IMR-90 (cell line): ENCODE measurements around the gene ZNF786. TPM values are rescaled to one million over a fixed set of nuclear protein-coding genes. Genes with fewer than 3 reads are reported as not detected.

ENCODE experiments used
- ATAC-seq: fragments of 200-7000 bp; cut with Tn5 transposase; 2 replicates; pipeline ENCODE4 v1.9.1; 2020; ENCODE audit warnings: low read depth, mild to moderate bottlenecking, moderate library complexity
- BruUV-seq: library from RNA; stranded (reverse); fragments of 400-500 nt; replicated peaks from 2 replicates; lab custom pipeline; 2021; lab: Mats Ljungman, UMichigan
- CTCF ChIA-PET: fragments of 300-600 bp; formaldehyde crosslinking; extraction: SDS; loops from one replicate; lab custom pipeline; 2021; ENCODE audit warnings: antibody characterized with exemption; lab: Yijun Ruan, JAX
- POLR2A ChIA-PET: fragments of 300-600 bp; sonication (Branson Sonifier 250); formaldehyde crosslinking; loops from one replicate; lab custom pipeline; 2022; ENCODE audit warnings: antibody characterized with exemption; ENCODE audit not compliant: unreplicated experiment; lab: Charles Lee
- DNase-seq: peaks from one replicate; pipeline ENCODE4 v3.0.0; 2013
- H2AFZ ChIP-seq: replicated peaks from 2 replicates; pipeline ENCODE3; 2013; ENCODE audit warnings: low read length, mild to moderate bottlenecking; ENCODE audit not compliant: poor library complexity
- H2AK5ac ChIP-seq: 2 replicates; pipeline ENCODE4 v1.6.1; 2013; ENCODE audit warnings: low read depth, low read length, inconsistent platforms
- H2AK9ac ChIP-seq: replicated peaks from 2 replicates; pipeline ENCODE3; 2013; ENCODE audit warnings: mild to moderate bottlenecking, low read depth, low read length, moderate library complexity; ENCODE audit not compliant: poor library complexity
- H2BK120ac ChIP-seq: 2 replicates; pipeline ENCODE4 v1.6.1; 2013; ENCODE audit warnings: low read depth, low read length, inconsistent platforms
- H2BK15ac ChIP-seq: 3 replicates; pipeline ENCODE4 v1.6.1; 2013; ENCODE audit warnings: low read depth, low read length, inconsistent platforms
- H2BK20ac ChIP-seq: 2 replicates; pipeline ENCODE4 v1.6.1; 2013; ENCODE audit warnings: low read depth, mild to moderate bottlenecking, inconsistent platforms, low read length, moderate library complexity
- H2BK5ac ChIP-seq: 2 replicates; pipeline ENCODE4 v1.6.1; 2013; ENCODE audit warnings: mild to moderate bottlenecking, low read depth, low read length, inconsistent platforms; ENCODE audit not compliant: poor library complexity, severe bottlenecking
- H3K14ac ChIP-seq: replicated peaks from 2 replicates; pipeline ENCODE4 v1.6.1; 2013; ENCODE audit warnings: low read depth, low read length, inconsistent platforms
- H3K18ac ChIP-seq: 2 replicates; pipeline ENCODE4 v1.6.1; 2013; ENCODE audit warnings: low read depth, low read length, control low read depth
- H3K23ac ChIP-seq: 2 replicates; pipeline ENCODE4 v1.6.1; 2013; ENCODE audit warnings: low read depth, low read length, inconsistent platforms
- H3K27ac ChIP-seq: 2 replicates; pipeline ENCODE4 v1.5.1; 2013; ENCODE audit warnings: mild to moderate bottlenecking, control low read depth, low read length; ENCODE audit not compliant: insufficient read depth
- H3K27me3 ChIP-seq: 2 replicates; pipeline ENCODE4 v1.6.1; 2013; ENCODE audit warnings: low read length; ENCODE audit not compliant: control insufficient read depth, insufficient read depth
- H3K36me3 ChIP-seq: 2 replicates; pipeline ENCODE4 v1.6.1; 2013; ENCODE audit warnings: low read length, mixed read lengths; ENCODE audit not compliant: control insufficient read depth, insufficient read depth
- H3K4ac ChIP-seq: 2 replicates; pipeline ENCODE4 v1.6.1; 2013; ENCODE audit warnings: low read depth, low read length, inconsistent platforms
- H3K4me1 ChIP-seq: 2 replicates; pipeline ENCODE4 v1.6.1; 2013; ENCODE audit warnings: low read length, mixed read lengths; ENCODE audit not compliant: control insufficient read depth, insufficient read depth
- H3K4me2 ChIP-seq: 2 replicates; pipeline ENCODE4 v1.6.1; 2013; ENCODE audit warnings: low read depth, mild to moderate bottlenecking, control low read depth, low read length, moderate library complexity
- H3K4me3 ChIP-seq: 2 replicates; pipeline ENCODE4 v1.5.1; 2013; ENCODE audit warnings: low read depth, mild to moderate bottlenecking, control low read depth, low read length, moderate library complexity; ENCODE audit not compliant: insufficient read depth
- H3K56ac ChIP-seq: 2 replicates; pipeline ENCODE4 v1.6.1; 2013; ENCODE audit warnings: low read length, inconsistent platforms; ENCODE audit not compliant: insufficient read depth; ENCODE audit errors: extremely low read depth
- H3K79me1 ChIP-seq, 2 experiments: 2 replicates each; pipeline ENCODE4 v1.6.1; 2013; ENCODE audit warnings: low read length in 2 of 2, inconsistent platforms in 1 of 2, low read depth in 1 of 2
- H3K9ac ChIP-seq: 2 replicates; pipeline ENCODE4 v1.6.1; 2013; ENCODE audit warnings: low read depth, low read length, control low read depth
- H3K9me1 ChIP-seq: 2 replicates; pipeline ENCODE4 v1.6.1; 2013; ENCODE audit warnings: low read length, inconsistent platforms; ENCODE audit not compliant: insufficient read depth
- H3K9me3 ChIP-seq: 2 replicates; pipeline ENCODE4 v1.6.1; 2013; ENCODE audit warnings: low read length; ENCODE audit not compliant: control insufficient read depth, insufficient read depth
- H4K20me1 ChIP-seq: 2 replicates; pipeline ENCODE4 v1.6.1; 2013; ENCODE audit warnings: low read length, inconsistent platforms; ENCODE audit not compliant: insufficient read depth
- H4K5ac ChIP-seq: 2 replicates; pipeline ENCODE4 v1.6.1; 2013; ENCODE audit warnings: mild to moderate bottlenecking, low read depth, low read length, control low read depth
- H4K8ac ChIP-seq, 2 experiments: 2 replicates each; pipeline ENCODE4 v1.6.1; 2013; ENCODE audit warnings: low read depth in 2 of 2, low read length in 2 of 2, control low read depth in 1 of 2, inconsistent platforms in 1 of 2
- H4K91ac ChIP-seq: 2 replicates; pipeline ENCODE4 v1.6.1; 2013; ENCODE audit warnings: low read depth, low read length, inconsistent platforms; ENCODE audit not compliant: insufficient read depth
- CTCF ChIP-seq: conservative IDR thresholded peaks from 2 replicates; pipeline ENCODE4 v1.5.1; 2012; ENCODE audit warnings: mild to moderate bottlenecking, low read depth, low read length, improper control_type of control experiment
- ELK1 ChIP-seq: fragments of 150-350 bp; IDR thresholded peaks from 2 replicates; pipeline ENCODE4 v1.6.1; 2016; ENCODE audit warnings: low read depth, mild to moderate bottlenecking, low read length, moderate library complexity, borderline replicate concordance
- MAZ ChIP-seq: IDR thresholded peaks from 2 replicates; pipeline ENCODE4 v1.6.1; 2012; ENCODE audit warnings: low read depth, mild to moderate bottlenecking, low read length, improper control_type of control experiment, moderate library complexity, borderline replicate concordance
- MXI1 ChIP-seq: IDR thresholded peaks from 2 replicates; pipeline ENCODE4 v1.6.1; 2012; ENCODE audit warnings: low read depth, mild to moderate bottlenecking, low read length, moderate library complexity, borderline replicate concordance
- POLR2A ChIP-seq: IDR thresholded peaks from 2 replicates; pipeline ENCODE4 v1.6.1; 2012; ENCODE audit warnings: mild to moderate bottlenecking, low read depth, low read length
- RAD21 ChIP-seq: IDR thresholded peaks from 2 replicates; pipeline ENCODE4 v1.6.1; 2012; ENCODE audit warnings: low read length, improper control_type of control experiment
- RCOR1 ChIP-seq: IDR thresholded peaks from 2 replicates; pipeline ENCODE4 v1.6.1; 2012; ENCODE audit warnings: mild to moderate bottlenecking, low read length, improper control_type of control experiment; ENCODE audit not compliant: insufficient replicate concordance
- RFX5 ChIP-seq: IDR thresholded peaks from 2 replicates; pipeline ENCODE4 v1.8.0; 2012; ENCODE audit warnings: low read depth, mild to moderate bottlenecking, low read length, moderate library complexity
- SMC3 ChIP-seq: fragments of 150-350 bp; IDR thresholded peaks from 2 replicates; pipeline ENCODE4 v1.6.1; 2016; ENCODE audit warnings: low read depth, mild to moderate bottlenecking, antibody characterized with exemption, low read length, moderate library complexity
- WGBS, 2 experiments: methylation state at CpG; one replicate each; pipeline versions ENCODE4 v1.1.5 to v1.1.7; 2013; ENCODE audit warnings: missing lambda C conversion rate in 2 of 2; ENCODE audit not compliant: insufficient read length in 1 of 2; ENCODE audit errors: extremely low coverage in 2 of 2; 5-methylcytosine and 5-hydroxymethylcytosine counted together
- dilution Hi-C: fragments of 300-500 bp; cut with HindIII; formaldehyde crosslinking; loops from one replicate; pipeline ENCODE4 v1.14.3; 2018; ENCODE audit warnings: low sequenced_read_pairs; ENCODE audit not compliant: unreplicated experiment
- in situ Hi-C: fragments of 300-500 bp; cut with MboI; formaldehyde crosslinking; loops from 3 replicates; pipeline ENCODE4 v1.14.3; 2019; ENCODE audit warnings: low sequenced_read_pairs, inconsistent platforms, mixed read lengths
- intact Hi-C: fragments of 100-400 bp; cut with micrococcal nuclease; formaldehyde crosslinking; loops from 2 replicates; pipeline ENCODE4 v1.10.0; 2022
- polyA plus RNA-seq, 3 experiments: library from polyadenylated mRNA; depleted of rRNA; stranded (reverse); fragments of >200 nt; gene quantifications; 2 replicates each; pipeline ENCODE4 v1.2.3, GENCODE V29; 2012; ENCODE audit warnings: low replicate concordance in 1 of 3
- total RNA-seq: library from RNA; depleted of rRNA; stranded (reverse); fragments of >200 nt; gene quantifications from 2 replicates; pipeline ENCODE4 v1.2.3, GENCODE V29; 2012

The ZNF786 gene
- total and polyA plus RNA-seq, 2 of the 4 experiments (the other 2 are of a cell fraction) = 2.8 to 7.3 TPM

DNA sequence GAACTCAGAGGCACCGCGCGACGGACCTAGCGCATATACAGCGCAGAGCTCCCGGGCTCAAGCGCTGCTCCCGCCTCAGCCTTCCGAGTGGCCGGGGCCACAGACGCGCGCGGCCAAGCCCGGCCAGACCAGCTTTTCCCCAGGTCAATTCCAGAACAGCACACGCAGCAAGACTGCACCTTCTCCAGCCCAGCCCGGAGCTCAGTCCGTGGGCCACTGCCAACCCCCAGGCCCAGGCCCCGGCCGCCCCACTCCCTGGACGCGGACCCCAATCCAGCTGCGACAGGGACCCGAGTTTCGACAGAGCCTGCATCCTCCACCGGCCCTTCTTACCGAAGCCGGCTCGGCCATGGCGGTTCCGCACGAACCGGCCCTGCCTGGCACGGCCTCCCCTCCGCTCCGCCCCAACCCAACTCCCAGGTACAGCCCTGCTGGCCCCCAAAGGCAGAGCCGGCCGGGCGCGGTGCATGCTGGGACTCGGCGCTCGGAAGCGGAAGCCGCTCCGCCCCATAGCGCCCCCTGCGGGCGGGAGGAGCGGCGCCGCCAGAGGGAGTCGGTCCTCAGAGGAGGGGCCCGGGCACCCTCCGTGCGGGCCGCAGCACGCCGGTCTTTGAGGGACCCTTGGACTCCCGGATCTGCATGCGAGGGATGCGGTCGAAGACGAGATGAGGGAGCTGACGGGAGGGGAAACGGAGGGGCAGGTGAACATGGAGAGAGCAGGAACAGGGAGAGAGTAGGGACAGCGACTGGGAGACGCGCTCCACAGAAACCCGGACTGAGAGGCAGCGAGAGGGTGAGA lies 35.5 kb upstream of the ZNF786 start, which contains the start of gene ZNF425:
ZNF425 (minus strand) TSS at position 462 of the 799 bp plus-strand sequence; CDS start at position 351, 111 bp downstream.
- Histone ChIP-seq H3K27ac (peak within 1 kb of the TSS; percentile 84), H2AFZ (peak within 1 kb of the TSS; percentile 100), H3K79me1 (peaks cover 18 to 31% of the 10 kb centered on the region in 2 experiments), H2BK120ac (peak within 1 kb of the TSS; percentile 63), H4K8ac (peak within 1 kb of the TSS; percentile 90 to 93), H3K56ac (peak within 1 kb of the TSS; percentile 93), H3K4me3 (peak within 1 kb of the TSS; percentile 84), H3K23ac (peak within 1 kb of the TSS; percentile 100), H4K5ac (peak within 1 kb of the TSS; percentile 83), H2AK5ac (peak within 1 kb of the TSS; percentile 93), H3K9me1 (no peaks in the 10 kb centered on the region; the same call in 1 of the 2 replicates), H3K4me2 (peak within 1 kb of the TSS; percentile 89), H3K27me3 (no peaks in the 10 kb centered on the region), H2AK9ac (peak within 1 kb of the TSS; percentile 95), H3K36me3 (peaks cover 2% of the 10 kb centered on the region; the same call in 1 of the 2 replicates), H2BK15ac (peak within 1 kb of the TSS; percentile 9; the same call in 1 of the 3 replicates), H3K4ac (peak within 1 kb of the TSS; percentile 99), H2BK5ac (peak within 1 kb of the TSS; percentile 87), H3K9ac (peak within 1 kb of the TSS; percentile 89), H3K4me1 (peaks cover 3% of the 10 kb centered on the region), H3K14ac (peak within 1 kb of the TSS; percentile 98), H3K9me3 (peaks cover 4% of the 10 kb centered on the region), H2BK20ac (no peak within 1 kb of the TSS), H4K91ac (peak within 1 kb of the TSS; percentile 94), H4K20me1 (no peaks in the 10 kb centered on the region), H3K18ac (peak within 1 kb of the TSS; percentile 75)
- in situ Hi-C loops (no loop called here), intact Hi-C loops (loop anchor here (1.0 to 5.0 kb wide), 3 partner anchors 21 to 99 kb away; partner anchors contain the start of genes PDIA4, ZNF398 and ZNF786), dilution Hi-C loops (no loop called here)
- CTCF ChIA-PET = interaction anchor here (0.5 to 0.7 kb wide), 4 partner anchors 21 to 73 kb away, joined by 3 to 7 read pairs (median 4); partner anchors contain the start of gene ZNF398
- WGBS, 2 experiments = 0% methylated on average over 34 of the region's 72 CpGs; no CpG with 5 or more reads in 1 of the 2 experiments
- POLR2A ChIA-PET = interaction anchor here (0.6 kb wide), 1 partner anchor 588 kb away, joined by 3 read pairs; no protein-coding TSS in a partner anchor
- DNase-seq (peak; percentile 86), ATAC-seq (peak; percentile 93)
- TF ChIP-seq ELK1 = no peak
- TF ChIP-seq MAZ = peak; percentile 90
- peak; percentile 97 for TF ChIP-seq POLR2A
- peak; percentile 97 for TF ChIP-seq CTCF
- peak; percentile 48 for TF ChIP-seq SMC3
- no peak for TF ChIP-seq RFX5
- peak; percentile 28; the same call in 1 of the 2 replicates for TF ChIP-seq MXI1
- peak; percentile 22; the same call in 1 of the 2 replicates for TF ChIP-seq RAD21
- peak; percentile 32 for TF ChIP-seq RCOR1
- no TSS peak for BruUV-seq
